Endothelial cell of umbilical vein (primary cell): Measurements from ENCODE around the gene RARS1. TPM values are rescaled to one million over a fixed set of nuclear protein-coding genes. Genes with fewer than 3 reads are reported as not detected.

Experiments
- BruUV-seq: library from RNA; stranded (reverse); fragments of 400-500 nt; replicated peaks from 2 replicates; lab custom pipeline; 2021; lab: Mats Ljungman, UMichigan
- CTCF ChIA-PET: fragments of 300-600, 350-600 bp; sonication (Branson Sonifier 250); formaldehyde crosslinking; loops from one replicate; lab custom pipeline; 2021; ENCODE audit warnings: antibody characterized with exemption, inconsistent platforms; lab: Charles Lee
- POLR2A ChIA-PET: fragments of 300-600, 350-600 bp; sonication (Branson Sonifier 250); formaldehyde crosslinking; loops from one replicate; lab custom pipeline; 2021; ENCODE audit warnings: antibody characterized with exemption, inconsistent platforms; lab: Charles Lee
- DNase-seq: peaks from one replicate; pipeline ENCODE4 v3.0.0-alpha.2; 2011; ENCODE audit warnings: low read depth, low spot score
- FAIRE-seq: peaks from 2 replicates; lab custom pipeline; 2011; peaks lifted over from hg19 to GRCh38; lab: Jason Lieb, UNC
- H2AFZ ChIP-seq: 2 replicates; pipeline ENCODE4 v1.6.0; 2012; ENCODE audit warnings: low read depth, low read length, control low read depth, inconsistent platforms
- H3K27ac ChIP-seq: 2 replicates; pipeline ENCODE4 v1.5.1; 2011; ENCODE audit warnings: low read depth, mild to moderate bottlenecking, control low read depth, low read length, moderate library complexity; ENCODE audit not compliant: insufficient read depth
- H3K27me3 ChIP-seq, 2 experiments: 2 replicates each; pipeline versions ENCODE4 v1.6.0 to v1.6.1; 2011; ENCODE audit warnings: low read length in 2 of 2, mixed read lengths in 1 of 2; ENCODE audit not compliant: control insufficient read depth in 2 of 2, insufficient read depth in 2 of 2
- H3K36me3 ChIP-seq, 2 experiments: 2 replicates in 1 of 2; 3 replicates in 1 of 2; pipeline ENCODE4 v1.5.1; 2011; ENCODE audit warnings: low read length in 2 of 2, mild to moderate bottlenecking in 1 of 2, moderate library complexity in 1 of 2; ENCODE audit not compliant: control insufficient read depth in 2 of 2, insufficient read depth in 2 of 2; ENCODE audit errors: extremely low read depth in 1 of 2
- H3K4me1 ChIP-seq: 3 replicates; pipeline ENCODE4 v1.5.1; 2011; ENCODE audit warnings: mild to moderate bottlenecking, low read length; ENCODE audit not compliant: control insufficient read depth, insufficient read depth; ENCODE audit errors: extremely low read depth
- H3K4me2 ChIP-seq: 2 replicates; pipeline ENCODE4 v1.6.1; 2011; ENCODE audit warnings: low read length, control low read depth, mixed read lengths; ENCODE audit not compliant: insufficient read depth
- H3K4me3 ChIP-seq, 3 experiments: fragments of 200-600 bp in 1 of 3; sonication (generic), shearing (Covaris generic) in 1 of 3; replicated peaks in 1 of 3; 2 replicates each; pipeline ENCODE4 v1.5.1; 2011 to 2016; ENCODE audit warnings: control low read depth in 3 of 3, low read length in 3 of 3, mild to moderate bottlenecking in 2 of 3, inconsistent platforms in 1 of 3, low read depth in 1 of 3, moderate library complexity in 1 of 3; ENCODE audit not compliant: insufficient read depth in 1 of 3
- H3K79me2 ChIP-seq: 2 replicates; pipeline ENCODE4 v1.6.0; 2012; ENCODE audit warnings: low read length, inconsistent platforms; ENCODE audit not compliant: control insufficient read depth, insufficient read depth
- H3K9ac ChIP-seq: replicated peaks from 2 replicates; pipeline ENCODE3; 2011; ENCODE audit warnings: low read length, control low read depth; ENCODE audit not compliant: insufficient read depth; ENCODE audit errors: extremely low read depth
- H3K9me1 ChIP-seq: replicated peaks from 3 replicates; pipeline ENCODE4 v1.6.0; 2011; ENCODE audit warnings: mild to moderate bottlenecking, low read length; ENCODE audit not compliant: control insufficient read depth, insufficient read depth; ENCODE audit errors: extremely low read depth
- H3K9me3 ChIP-seq: replicated peaks from 2 replicates; pipeline ENCODE4 v1.5.1; 2012; ENCODE audit warnings: low read length, inconsistent platforms; ENCODE audit not compliant: control insufficient read depth, insufficient read depth
- H4K20me1 ChIP-seq: replicated peaks from 2 replicates; pipeline ENCODE3; 2011; ENCODE audit warnings: mild to moderate bottlenecking, low read length; ENCODE audit not compliant: control insufficient read depth, insufficient read depth; ENCODE audit errors: extremely low read depth
- CTCF ChIP-seq, 2 donors: IDR thresholded peaks; 1 replicate in 1 of 2; 2 replicates in 1 of 2; pipeline ENCODE4 v1.5.1; 2011; ENCODE audit warnings: low read length in 2 of 2, mild to moderate bottlenecking in 2 of 2, moderate library complexity in 2 of 2, control low read depth in 1 of 2, inconsistent platforms in 1 of 2, low read depth in 1 of 2; ENCODE audit not compliant: insufficient read depth in 1 of 2; ENCODE audit errors: extremely low read depth in 1 of 2
- EZH2 ChIP-seq: IDR thresholded peaks from 2 replicates; pipeline ENCODE4 v1.6.1; 2012; ENCODE audit warnings: borderline replicate concordance, low read depth, mild to moderate bottlenecking, moderate library complexity, low read length, inconsistent platforms; ENCODE audit not compliant: severe bottlenecking
- FOS ChIP-seq: IDR thresholded peaks from 2 replicates; pipeline ENCODE4 v1.6.1; 2011; ENCODE audit warnings: mild to moderate bottlenecking, low read length, moderate library complexity, borderline replicate concordance; ENCODE audit not compliant: insufficient read depth
- GATA2 ChIP-seq: IDR thresholded peaks from 2 replicates; pipeline ENCODE4 v1.7.0; 2011; ENCODE audit warnings: low read depth, mild to moderate bottlenecking, moderate library complexity, mixed read lengths, low read length; ENCODE audit not compliant: insufficient read length, insufficient read depth
- JUN ChIP-seq: IDR thresholded peaks from 2 replicates; pipeline ENCODE4 v1.6.1; 2011; ENCODE audit warnings: borderline replicate concordance, low read depth; ENCODE audit not compliant: insufficient read length, insufficient read depth
- MAX ChIP-seq: IDR thresholded peaks from 2 replicates; pipeline ENCODE4 v1.6.1; 2011; ENCODE audit not compliant: insufficient read depth, insufficient read length
- MYC ChIP-seq: IDR thresholded peaks from one replicate; pipeline ENCODE4 v1.6.1; 2011; ENCODE audit warnings: mild to moderate bottlenecking, low read depth, low read length
- POLR2A ChIP-seq: IDR thresholded peaks from 2 replicates; pipeline ENCODE4 v1.6.1; 2012; ENCODE audit warnings: low read depth, mild to moderate bottlenecking, control low read depth, low read length
- POLR2AphosphoS5 ChIP-seq: IDR thresholded peaks from 2 replicates; pipeline ENCODE4 v1.6.1; 2012; ENCODE audit warnings: low read depth, mild to moderate bottlenecking, control low read depth, low read length, moderate library complexity; ENCODE audit not compliant: insufficient read depth
- dilution Hi-C: fragments of 300-500 bp; cut with MboI; formaldehyde crosslinking; loops from one replicate; pipeline ENCODE4 v1.15.0; 2019; ENCODE audit warnings: low sequenced_read_pairs; ENCODE audit not compliant: extremely low pct_ligation_motif_present
- intact Hi-C: fragments of 100-400 bp; cut with micrococcal nuclease; formaldehyde crosslinking; loops from one replicate; pipeline ENCODE4 v1.10.0; 2022
- polyA plus RNA-seq, 4 experiments: library from polyadenylated mRNA; depleted of rRNA in 3 of 4; stranded (reverse) in 3 of 4; unstranded in 1 of 4; fragments of >200 nt; gene quantifications; 2 replicates each; pipeline versions ENCODE4 v1.2.1 to v1.2.3, GENCODE V29; 2011 to 2012; ENCODE audit warnings: missing spikeins in 1 of 4
- total RNA-seq: library from RNA; stranded (reverse); gene quantifications from 2 replicates; pipeline ENCODE4 v1.2.3, GENCODE V29; 2021

RARS1 gene
- total and polyA plus RNA-seq, 2 donors (not counting 3 experiments of a cell fraction or from before 2014, with no cell fraction given) = 28.0 to 104 TPM

GRCh38 chr5:168467755-168468330 is 18.4 kb upstream of the RARS1 start:
- Histone ChIP-seq H3K4me2 (no peak overlapping the region), H2AFZ (no peak overlapping the region), H3K27me3 (peaks cover 0 to 2% of the 10 kb centered on the region in 2 experiments), H3K9me1 (no peaks in the 10 kb centered on the region), H3K79me2 (no peaks in the 10 kb centered on the region), H3K4me1 (no peaks in the 10 kb centered on the region), H3K9me3 (no peaks in the 10 kb centered on the region), H4K20me1 (no peaks in the 10 kb centered on the region), H3K36me3 (no peaks in the 10 kb centered on the region), H3K9ac (no peak overlapping the region), H3K4me3 (no peak overlapping the region), H3K27ac (no peak overlapping the region)
- intact Hi-C loops (no loop called here), dilution Hi-C loops (no loop called here)
- no peak for TF ChIP-seq FOS
- TF ChIP-seq MAX = no peak
- TF ChIP-seq POLR2AphosphoS5 = no peak
- TF ChIP-seq POLR2A = no peak
- TF ChIP-seq MYC = no peak
- TF ChIP-seq GATA2 = no peak
- TF ChIP-seq JUN = no peak
- no peak for TF ChIP-seq EZH2
- no peak for TF ChIP-seq CTCF (IDR thresholded peaks at IDR 0.05; ENCODE audit: extremely low read depth in 1 of 2, insufficient read depth in 1 of 2, low read depth in 1 of 2, low read length in 2 of 2)
- ChIA-PET CTCF (no interaction called here), POLR2A (no interaction called here)
- FAIRE-seq (no peak), DNase-seq (no peak)
- BruUV-seq = no TSS peak
